Fibroblast of skin of scalp (primary cell): Measurements from ENCODE around the gene B4GALNT2.

Source experiments
- DNase-seq: peaks from one replicate; pipeline ENCODE4 v3.0.0-alpha.2; 2013

Gene B4GALNT2

GRCh38 chr17:49213847-49214246 lies 81.3 kb downstream of the B4GALNT2 start:
- no peak for DNase-seq

GRCh38 chr17:49214676-49215360 lies 82.2 kb downstream of the B4GALNT2 start:
- no peak for DNase-seq

GRCh38 chr17:49216482-49216881 lies 83.9 kb downstream of the B4GALNT2 start:
- DNase-seq = no peak

- no peak for DNase-seq
Observed at GRCh38 chr17:49216953-49217650, 84.5 kb downstream of the B4GALNT2 start.

DNA sequence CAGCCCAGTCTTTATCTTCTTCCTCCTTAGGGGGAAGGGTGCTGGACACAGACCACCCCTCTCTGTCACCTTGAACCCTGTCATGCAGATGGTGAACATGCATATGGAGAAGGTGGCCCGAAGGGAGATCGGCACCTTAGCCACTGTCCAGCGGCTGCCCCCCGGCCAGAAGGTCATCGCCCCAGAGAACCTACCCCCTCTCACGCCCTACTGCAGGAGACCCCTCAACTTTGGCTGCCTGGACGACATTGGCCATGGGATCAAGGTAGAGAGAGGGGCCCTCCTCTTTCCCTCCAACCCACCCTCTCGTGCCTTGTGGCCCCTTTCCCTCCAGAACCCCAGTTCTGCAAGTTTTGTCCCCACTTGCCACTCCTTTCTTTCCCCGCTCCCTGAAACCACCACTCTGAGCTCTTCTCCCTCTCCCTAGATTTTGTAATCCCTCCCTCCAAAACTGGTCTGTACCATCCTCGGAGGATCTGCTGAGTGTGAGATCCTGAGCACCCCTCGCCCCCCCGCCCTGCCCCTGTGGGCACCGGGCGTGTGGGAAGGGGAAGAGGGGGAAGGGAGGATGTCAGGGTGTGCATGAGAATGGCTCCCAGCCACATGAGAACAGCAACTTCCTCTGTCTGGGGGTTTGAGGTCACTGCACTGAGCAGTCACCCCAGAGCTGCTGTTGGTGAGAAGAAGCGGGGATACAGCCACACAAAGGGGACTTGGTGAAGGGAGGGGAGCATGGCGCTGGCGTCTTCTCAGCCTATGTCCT lies 85.3 kb downstream of the B4GALNT2 start:
- no peak for DNase-seq

DNA sequence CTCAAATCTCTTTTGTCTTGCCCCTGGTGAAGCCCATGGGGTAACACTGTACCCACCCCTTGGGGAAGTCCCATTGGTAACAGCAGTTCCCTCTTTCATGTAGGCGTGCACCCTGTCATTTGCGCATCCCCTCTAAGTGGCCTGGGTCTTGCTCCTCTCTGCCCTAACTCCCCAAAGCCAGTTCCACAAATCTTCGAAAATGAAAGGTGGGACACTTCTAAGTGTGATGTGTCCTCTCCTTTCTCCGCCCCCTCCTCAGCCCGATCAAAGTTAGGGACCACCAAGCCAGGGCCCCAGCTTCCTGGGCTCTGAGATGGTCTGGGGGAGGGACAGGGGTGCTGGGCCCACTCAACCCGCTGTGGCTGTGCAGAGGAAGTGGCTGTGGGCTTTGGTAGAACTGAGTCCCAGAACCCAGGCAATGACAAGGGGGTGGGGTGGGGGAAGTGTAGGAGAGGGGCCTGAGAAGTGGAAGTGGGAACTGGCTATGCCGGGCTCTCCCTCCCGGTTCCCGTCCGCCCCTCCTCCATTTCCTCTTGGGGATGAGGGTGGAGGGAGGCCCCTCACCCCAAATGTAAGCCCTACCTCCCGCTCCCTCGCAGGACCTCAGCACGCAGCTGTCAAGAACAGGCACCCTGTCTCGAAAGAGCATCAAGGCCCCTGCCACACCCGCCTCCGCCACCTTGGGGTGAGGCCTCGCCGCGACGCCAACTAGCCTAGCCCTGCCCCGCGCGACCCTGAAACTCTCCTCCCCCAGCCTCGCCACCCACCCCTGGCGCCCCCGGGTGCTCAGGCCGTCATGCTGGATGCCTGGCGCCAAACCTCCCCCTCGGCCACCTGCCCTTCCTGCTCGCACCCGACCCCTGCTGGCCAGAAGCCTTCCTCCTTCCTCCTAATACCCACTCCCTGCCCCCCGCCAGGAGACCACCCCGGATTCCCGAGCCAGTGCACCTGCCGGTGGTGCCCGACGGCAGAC lies 86.7 kb downstream of the B4GALNT2 start:
- DNase-seq = no peak

DNA sequence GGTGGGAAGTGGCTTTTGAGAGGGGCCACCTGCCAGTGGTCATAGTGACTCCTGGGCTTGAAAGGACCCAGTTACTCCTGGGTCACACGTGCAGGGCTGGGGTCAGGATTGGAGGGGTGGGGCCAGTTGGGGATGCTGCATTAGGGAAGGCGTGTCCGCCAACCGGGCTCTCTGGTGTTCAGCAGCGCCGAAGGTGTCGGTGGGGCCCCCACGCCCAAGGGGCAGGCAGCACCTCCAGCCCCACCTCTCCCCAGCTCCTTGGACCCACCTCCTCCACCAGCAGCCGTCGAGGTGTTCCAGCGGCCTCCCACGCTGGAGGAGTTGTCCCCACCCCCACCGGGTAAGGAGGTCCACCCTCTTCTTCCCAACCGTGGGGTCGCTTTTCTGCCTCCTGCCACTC lies 87.4 kb downstream of the B4GALNT2 start:
- no peak for DNase-seq

DNA sequence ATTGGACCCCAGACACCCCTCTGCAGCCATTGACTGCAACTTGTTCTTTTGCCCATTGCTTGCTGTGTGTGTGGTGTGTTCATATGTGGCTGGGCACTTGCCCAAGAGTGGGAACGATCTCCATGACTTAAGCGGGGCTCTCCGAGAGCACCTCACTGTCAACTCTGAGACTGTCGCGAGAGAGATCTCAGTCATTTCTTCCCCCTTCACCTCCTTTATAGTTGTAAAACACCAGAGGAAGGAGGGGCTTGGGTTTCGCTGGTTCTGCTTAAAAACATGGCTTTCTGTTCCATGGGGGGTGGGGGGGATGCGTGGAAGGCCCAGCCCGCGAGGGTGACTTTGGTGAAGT lies 90.6 kb downstream of the B4GALNT2 start:
- DNase-seq = no peak

DNA sequence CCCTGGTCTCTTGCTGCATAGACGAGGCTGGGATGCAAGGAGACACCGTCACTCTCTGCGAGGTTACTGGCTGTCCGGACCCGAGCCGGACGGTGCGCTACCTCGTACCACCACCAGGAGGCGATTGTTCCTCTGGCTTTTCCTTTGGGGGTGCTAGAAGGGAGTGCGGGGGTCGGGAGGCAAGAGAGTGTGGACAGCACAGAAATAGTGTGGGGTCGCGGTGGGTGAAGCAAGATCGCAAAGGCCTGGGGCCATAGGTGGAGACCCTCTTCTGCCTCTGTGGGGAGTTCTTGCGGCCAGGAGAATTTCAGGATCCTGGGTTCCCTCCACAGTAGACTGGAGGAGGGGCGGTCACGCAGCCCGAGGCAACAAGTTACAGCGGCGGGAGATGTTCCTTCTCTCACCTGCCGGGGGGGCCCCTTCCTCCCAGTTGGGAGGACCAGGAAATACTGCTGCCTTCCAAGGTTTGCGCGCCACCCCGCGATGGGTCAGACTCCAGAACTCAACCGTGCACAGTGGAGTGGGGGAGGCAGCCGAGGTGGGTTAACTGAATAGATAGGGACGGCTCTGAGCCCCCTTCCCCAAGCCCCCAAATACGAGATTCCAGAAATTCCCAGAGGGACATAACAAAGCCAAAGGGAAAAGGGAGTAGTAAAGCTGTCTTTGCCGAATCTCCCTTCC lies 91.1 kb downstream of the B4GALNT2 start:
- DNase-seq = no peak

GRCh38 chr17:49224198-49224996 lies 91.8 kb downstream of the B4GALNT2 start:
- DNase-seq = no peak

DNA sequence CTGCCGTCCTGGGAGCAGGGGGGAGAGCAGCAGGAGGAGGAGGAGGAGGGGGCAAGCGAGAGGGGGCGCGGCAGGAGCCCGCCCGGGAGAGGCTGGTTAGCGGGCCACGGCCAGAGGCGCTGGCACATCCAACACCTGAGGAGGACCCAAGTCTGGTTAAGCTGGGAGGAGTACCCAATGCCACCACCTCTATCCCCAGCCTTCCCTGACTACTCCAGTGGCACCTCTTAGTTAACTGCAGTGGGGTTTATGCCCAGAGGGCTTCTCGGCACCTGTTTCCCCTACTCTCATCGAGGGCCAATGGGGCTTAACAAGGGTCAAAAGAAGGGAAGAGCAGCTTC lies 92.4 kb downstream of the B4GALNT2 start:
- DNase-seq = no peak

DNA sequence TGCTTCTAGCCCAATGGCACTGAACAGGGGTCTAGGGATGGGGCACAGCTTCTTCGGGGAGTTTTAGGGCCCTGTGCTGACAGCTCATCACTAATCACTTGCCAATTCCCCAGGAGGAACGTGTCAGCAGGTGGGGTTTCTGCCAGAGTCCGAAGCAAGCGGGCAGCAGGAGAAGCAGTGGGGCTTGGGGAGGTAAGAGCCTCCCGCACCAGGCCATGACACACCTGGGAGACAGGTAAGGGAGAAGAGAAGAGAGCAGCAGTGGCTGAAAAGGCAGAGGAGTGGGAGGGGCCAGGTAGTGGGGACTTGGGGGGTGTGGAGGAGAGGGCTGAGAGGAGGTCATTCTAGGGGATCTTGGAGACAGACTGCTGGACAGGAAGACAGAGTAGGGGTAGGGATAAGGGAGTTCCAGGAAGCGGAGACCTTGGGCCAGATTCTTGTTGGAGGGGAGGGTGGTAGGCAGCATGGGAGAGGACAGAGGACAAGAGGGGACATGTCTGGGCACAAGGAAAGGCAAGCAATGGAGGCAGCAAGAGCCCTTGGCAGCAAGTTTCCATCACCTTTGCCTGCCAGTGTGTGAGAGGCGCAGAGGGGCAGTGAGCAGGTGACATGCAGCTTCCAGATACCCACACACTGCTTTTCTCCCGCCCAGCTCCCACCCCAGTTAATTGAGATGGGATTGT lies 93.1 kb downstream of the B4GALNT2 start:
- no peak for DNase-seq
